Measurements from ENCODE around the gene MNT.

DNA sequence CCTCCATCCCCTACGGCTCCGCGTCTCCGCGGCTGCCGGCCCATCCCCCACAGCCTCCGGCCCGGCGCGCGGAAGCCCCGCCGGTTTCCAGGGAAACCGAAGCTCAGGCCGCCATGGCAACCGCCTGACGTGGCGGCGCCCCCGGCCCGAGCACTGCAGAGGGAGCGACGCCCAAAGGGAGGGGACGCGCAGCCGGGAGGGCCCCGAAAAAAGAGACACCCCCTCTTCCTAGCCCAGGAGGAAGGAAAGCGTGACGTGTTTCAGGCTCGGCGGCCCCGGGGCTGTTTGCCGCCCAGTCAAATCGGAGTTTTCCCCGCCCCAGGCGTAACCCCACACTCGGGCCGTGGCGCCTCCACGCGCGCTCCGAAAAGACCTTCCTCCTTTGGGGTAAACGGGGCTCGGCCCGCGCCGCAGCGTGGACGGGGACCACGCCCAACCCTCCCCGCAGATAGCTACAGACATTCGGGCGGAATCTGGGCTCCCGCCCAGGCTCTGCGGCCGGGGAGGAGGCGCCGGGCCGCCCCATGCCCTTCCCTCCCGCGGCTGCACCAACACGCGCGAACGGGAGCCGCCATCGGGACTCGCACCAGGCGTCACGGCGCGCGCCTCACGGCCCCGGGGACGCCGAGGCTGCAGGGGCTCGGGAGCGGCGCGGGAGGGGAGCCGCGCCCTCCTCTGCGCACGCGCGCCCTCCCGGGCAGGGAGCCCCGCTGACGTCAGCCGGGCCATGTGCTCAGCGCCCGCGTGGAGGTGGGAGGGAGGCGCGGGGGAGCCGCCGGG lies 7.5 kb downstream of the MNT start:
- peak; percentile 9; the same call in 1 of the 2 replicates for TF ChIP-seq TAF1 (IDR thresholded peaks at IDR 0.05; ENCODE audit: low read depth, low read length)
- no peak for TF ChIP-seq POLR2A (IDR thresholded peaks at IDR 0.05; ENCODE audit: control extremely low read depth in 1 of 2, low read depth in 2 of 2, low read length in 2 of 2)
- no peak for TF ChIP-seq SIRT6 (IDR thresholded peaks at IDR 0.05; ENCODE audit: low read length)
